Measurements from ENCODE around the gene DNAJB2.
"Not testable (repeated sequence)": the region's sequence is repeated elsewhere in the genome, so short reads cannot be mapped to it uniquely, and the experiment has no call there.

The DNAJB2 gene

DNA sequence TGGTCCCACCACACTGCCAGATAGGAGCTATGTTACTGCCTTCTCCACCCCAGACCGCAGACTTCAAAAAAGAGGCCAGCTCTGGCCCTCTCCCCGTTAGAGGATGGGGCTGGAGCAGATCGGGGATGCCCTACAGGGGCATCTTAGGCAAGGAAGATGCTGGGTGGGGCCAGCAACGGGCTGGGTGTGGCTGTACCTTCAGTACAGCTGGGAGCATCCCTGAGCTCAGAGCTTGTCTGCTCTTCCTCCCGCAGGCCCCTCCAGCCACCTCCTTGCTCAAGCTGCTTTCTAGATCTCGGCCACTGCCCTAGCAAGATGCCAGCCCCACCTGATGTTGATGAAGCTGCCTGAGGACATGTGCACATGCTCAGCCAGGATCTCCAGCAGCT lies 20.2 kb downstream of the DNAJB2 start:
- Mint-ChIP-seq H3K4me1 (peaks cover 48% of the 10 kb centered on the region), H3K27ac (no peak overlapping the region), H3K27me3 (peaks cover 32% of the 10 kb centered on the region)

DNA sequence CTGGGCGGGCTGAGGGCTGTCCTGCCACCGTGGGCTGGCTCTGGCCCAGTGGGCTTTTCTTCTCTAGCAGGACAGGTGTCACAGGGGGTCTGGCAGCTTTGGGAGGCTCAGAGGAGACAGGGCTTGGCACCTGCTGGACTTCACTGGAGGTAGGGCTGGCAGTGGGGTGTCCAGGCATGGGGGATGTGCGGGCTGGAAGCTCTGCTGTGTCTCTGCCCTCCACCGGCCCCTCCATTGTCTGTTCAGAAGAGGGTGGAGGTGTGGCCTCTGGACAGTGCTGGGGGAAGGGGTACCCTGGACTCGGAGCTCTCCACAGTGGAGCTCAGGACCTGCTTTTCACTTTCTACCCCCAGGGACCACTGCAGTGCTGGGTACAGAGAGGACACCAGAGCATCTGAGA lies 20.9 kb downstream of the DNAJB2 start:
- ATAC-seq (no peak), DNase-seq (no peak)
- Mint-ChIP-seq H3K4me1 (peaks cover 43% of the 10 kb centered on the region), H3K27ac (no peak overlapping the region), H3K4me3 (no peak overlapping the region), H3K9me3 (no peaks in the 10 kb centered on the region), H3K27me3 (peaks cover 39% of the 10 kb centered on the region)

More for the DNA sequence above, 20.2 kb downstream of the DNAJB2 start:
- DNase-seq (no peak), ATAC-seq (no peak)
- Mint-ChIP-seq H3K4me3 (peak overlapping the region in 1 of 2 donors; percentile 65), H3K9me3 (no peaks in the 10 kb centered on the region)

DNA sequence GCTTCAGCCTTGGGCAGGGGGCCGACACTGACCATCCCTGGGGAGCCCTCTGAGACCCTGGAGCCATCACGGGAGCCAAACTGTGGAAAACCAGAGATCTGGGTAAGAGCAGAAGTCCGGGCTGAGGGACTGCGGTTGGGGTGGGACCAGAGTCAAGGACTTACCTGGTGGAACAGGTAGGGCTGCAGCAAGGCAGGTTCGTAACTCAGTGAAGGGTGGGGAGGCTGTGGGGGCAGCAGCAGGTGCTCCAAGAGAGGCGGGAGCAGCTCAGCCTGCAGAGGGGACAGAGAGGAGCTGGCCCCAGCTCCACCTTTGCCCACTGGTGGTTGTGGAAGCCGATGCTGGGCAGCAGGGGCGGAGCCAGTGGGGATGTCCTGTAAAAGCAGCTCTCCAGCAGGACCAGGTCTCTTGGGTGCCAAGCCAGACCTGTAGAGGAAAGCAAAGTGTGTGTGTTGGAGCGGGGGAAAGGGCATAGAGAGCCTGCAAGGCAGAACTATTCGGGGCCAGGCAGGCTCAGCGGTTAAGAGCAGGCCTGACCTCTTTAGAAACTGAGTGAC lies 23.3 kb downstream of the DNAJB2 start:
- Mint-ChIP-seq H3K9me3 (no peaks in the 10 kb centered on the region), H3K4me1 (peaks cover 21% of the 10 kb centered on the region), H3K27ac (no peak overlapping the region), H3K4me3 (no peak overlapping the region), H3K27me3 (peaks cover 62% of the 10 kb centered on the region)
- DNase-seq, result no peak
- ATAC-seq, result no peak

DNA sequence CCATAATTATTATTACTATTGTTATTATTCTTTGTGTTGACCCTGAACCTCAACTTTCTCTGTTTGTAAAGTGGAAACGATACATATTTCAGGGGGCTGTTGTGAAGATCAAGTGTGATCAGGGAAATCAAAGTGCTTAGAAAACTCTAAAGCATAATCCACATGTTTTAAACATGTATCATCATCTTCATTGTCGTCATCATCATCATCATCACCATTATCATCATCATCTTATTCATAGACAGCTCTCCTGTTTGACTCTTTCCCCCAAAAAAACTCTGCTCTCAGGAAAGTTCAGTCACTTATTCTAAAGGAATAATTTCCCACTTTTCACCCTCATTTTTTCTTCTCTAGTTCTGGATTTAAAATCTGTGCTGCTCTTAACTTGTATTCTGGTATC lies 25.1 kb downstream of the DNAJB2 start:
- H3K4me3 Mint-ChIP-seq, result no peak overlapping the region
- no peaks in the 10 kb centered on the region for H3K9me3 Mint-ChIP-seq
- no peak for DNase-seq
- ATAC-seq, result no peak
- H3K4me1 Mint-ChIP-seq, result peaks cover 9% of the 10 kb centered on the region
- no peak overlapping the region for H3K27ac Mint-ChIP-seq
- H3K27me3 Mint-ChIP-seq, result peaks cover 79% of the 10 kb centered on the region

DNA sequence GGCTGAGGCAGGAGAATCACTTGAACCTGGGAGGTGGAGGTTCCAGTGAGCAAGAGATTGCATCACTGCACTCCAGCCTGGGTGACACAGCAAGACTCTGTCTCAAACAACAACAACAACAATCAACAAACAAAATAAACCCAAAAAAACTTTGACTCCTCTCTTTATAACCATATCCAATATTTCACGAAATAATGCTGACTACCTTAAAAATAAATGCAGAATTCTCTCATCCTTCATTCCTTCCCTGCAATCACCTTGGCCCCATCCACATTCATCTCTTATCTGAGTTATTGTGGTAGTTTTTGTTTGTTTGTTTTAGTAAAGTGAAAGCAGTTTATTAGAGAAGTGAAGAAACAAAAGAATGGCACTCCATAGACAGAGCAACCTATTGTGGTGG lies 26.9 kb downstream of the DNAJB2 start:
- ATAC-seq, result no peak
- H3K27ac Mint-ChIP-seq, result no peak overlapping the region
- peaks cover 84% of the 10 kb centered on the region for H3K27me3 Mint-ChIP-seq
- peaks cover 0 to 4% of the 10 kb centered on the region in 2 donors for H3K9me3 Mint-ChIP-seq
- peaks cover 4% of the 10 kb centered on the region for H3K4me1 Mint-ChIP-seq
- no peak for DNase-seq
- H3K4me3 Mint-ChIP-seq, result no peak overlapping the region

DNA sequence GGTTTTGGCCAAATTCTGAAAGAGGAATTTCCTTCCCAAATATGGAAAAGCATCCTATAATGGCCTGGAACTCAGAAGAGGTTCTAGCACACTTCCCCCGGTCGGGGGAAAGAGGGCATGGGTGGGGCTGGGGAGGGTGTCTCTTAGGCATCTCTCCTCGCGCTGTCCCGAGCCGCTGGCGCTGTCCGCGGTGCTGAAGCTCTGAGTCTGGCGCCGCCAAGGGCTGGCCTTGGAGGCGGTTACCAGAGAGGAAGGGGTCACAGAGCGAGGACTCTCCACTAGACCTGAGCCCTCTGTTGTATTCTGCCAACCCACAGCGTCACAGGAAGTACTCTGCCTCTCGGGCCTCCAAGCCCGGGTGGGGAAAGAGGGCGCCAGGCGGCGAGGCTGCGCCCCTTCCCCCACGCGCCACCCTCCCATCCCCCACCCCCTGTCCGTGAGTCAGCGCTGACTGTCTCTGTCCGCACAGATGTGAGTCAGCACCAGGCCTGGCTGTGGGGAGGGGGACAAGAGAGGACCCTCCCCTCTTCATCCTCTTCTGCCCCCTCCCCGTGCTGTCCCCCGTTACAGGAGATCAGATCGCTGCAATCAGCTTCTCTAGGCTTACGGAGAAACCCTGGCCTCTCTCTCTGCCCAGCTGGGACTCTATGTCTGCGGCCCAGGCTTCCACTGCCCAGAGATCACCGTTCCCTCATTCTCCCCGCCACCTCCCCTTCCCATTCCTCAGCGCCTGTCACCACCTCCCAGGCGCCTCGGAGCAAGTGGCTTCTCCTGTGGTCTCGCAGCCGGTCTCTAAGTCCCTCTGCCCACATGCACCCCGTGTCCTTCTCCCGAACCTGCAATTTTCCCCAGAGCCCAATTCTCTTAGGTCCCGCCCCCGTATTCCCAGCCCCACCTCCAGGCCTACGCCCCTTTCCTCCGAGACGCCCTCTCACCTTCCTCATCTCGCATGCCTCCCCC lies 29.3 kb downstream of the DNAJB2 start:
- ATAC-seq (peak; percentile 83), DNase-seq (peak; percentile 62 to 73)
- Mint-ChIP-seq H3K4me1 (peaks cover 4% of the 10 kb centered on the region), H3K27ac (no peak overlapping the region), H3K27me3 (peaks cover 73% of the 10 kb centered on the region), H3K9me3 (peaks cover 3 to 4% of the 10 kb centered on the region in 2 donors), H3K4me3 (no peak overlapping the region)

DNA sequence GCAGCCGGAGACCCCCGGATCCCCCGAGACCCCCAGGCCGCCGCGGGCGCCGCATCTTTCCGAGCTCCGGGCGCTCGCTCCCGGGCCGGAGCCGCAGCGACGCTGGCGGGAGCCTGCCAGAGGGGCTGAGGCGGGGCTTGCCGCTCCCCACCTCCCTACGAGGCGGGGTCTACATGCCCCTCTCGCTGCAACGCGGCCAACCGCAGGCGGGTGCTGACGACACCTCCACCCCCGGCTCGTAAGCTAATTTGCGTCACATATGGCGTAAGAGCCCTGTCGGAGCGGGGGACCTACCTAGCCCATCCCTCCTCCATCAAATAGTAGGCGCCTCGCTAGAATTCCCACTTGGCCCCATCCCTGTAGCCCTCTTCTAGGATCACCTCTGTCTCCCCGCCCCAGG lies 30.1 kb downstream of the DNAJB2 start, which contains the start of gene PTPRN:
PTPRN (minus strand) TSS at position 124 of the 400 bp plus-strand sequence; CDS start at position 55, 69 bp downstream.
- no peak within 1 kb of the TSS for H3K27ac Mint-ChIP-seq
- H3K4me1 Mint-ChIP-seq, result peaks cover 4% of the 10 kb centered on the region
- DNase-seq (no peak), ATAC-seq (no peak)
- peaks cover 72% of the 10 kb centered on the region for H3K27me3 Mint-ChIP-seq
- no peak within 1 kb of the TSS for H3K4me3 Mint-ChIP-seq
- H3K9me3 Mint-ChIP-seq, result peaks cover 4 to 7% of the 10 kb centered on the region in 2 donors

DNA sequence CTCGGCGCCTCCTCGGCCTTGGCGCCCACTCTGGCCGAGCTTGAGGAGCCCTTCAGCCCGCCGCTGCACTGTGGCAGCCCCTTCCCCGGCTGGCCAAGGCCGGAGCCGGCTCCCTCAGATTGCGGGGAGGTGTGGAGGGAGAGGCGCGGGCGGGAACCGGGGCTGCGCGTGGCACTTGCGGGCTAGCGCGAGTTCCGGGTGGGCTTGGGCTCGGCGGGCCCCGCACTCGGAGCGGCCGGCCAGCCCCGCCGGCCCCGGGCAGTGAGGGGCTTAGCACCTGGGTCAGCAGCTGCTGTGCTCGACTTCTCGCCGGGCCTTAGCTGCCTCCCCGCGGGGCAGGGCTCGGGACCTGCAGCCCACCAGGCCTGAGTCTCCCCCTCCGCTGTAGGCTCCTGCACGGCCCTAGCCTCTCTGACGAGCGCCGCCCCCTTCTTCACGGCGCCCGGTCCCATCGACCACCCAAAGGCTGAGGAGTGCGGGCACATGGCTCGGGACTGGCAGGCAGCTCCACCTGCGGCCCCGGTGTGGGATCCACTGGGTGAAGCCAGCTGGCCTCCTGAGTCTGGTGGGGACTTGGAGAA lies 33.6 kb downstream of the DNAJB2 start:
- not testable (repeated sequence) for H3K27ac Mint-ChIP-seq, H3K4me3 Mint-ChIP-seq, ATAC-seq, H3K4me1 Mint-ChIP-seq, DNase-seq, H3K9me3 Mint-ChIP-seq
- peaks cover 39% of the 10 kb centered on the region for H3K27me3 Mint-ChIP-seq

DNA sequence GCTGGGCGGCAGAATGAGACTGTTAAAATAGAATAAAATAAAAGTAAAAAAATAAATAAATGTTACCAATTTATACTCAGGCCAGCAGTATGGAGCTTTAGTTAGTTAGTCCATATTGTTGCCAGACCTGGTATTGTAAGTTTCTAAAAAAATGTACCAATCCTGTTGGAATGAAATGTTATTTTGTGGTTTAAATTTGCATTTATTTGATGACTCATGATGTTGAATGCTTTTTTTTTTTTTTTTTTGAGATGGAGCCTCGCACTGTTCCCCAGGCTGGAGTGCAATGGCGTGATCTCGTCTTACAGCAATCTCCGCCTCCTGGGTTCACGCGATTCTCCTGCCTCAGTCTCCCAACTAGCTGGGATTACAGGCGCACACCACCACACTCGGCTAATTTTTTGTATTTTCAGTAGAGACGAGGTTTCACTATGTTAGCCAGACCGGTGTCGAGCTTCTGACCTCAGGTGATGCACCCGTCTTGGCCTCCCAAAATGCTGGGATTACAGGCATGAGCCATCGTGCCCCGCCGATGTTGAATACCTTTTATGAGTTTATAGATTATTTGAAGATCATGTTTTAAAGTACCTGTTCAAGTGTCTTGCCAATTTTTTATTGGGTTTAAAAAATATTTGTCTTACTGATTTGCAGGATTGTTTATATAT lies 35.8 kb downstream of the DNAJB2 start:
- peaks cover 17% of the 10 kb centered on the region for H3K27me3 Mint-ChIP-seq
- H3K9me3 Mint-ChIP-seq, result peaks cover 4 to 7% of the 10 kb centered on the region in 2 donors
- H3K27ac Mint-ChIP-seq, result no peak overlapping the region
- ATAC-seq (no peak), DNase-seq (no peak)
- H3K4me1 Mint-ChIP-seq, result no peaks in the 10 kb centered on the region
- no peak overlapping the region for H3K4me3 Mint-ChIP-seq

DNA sequence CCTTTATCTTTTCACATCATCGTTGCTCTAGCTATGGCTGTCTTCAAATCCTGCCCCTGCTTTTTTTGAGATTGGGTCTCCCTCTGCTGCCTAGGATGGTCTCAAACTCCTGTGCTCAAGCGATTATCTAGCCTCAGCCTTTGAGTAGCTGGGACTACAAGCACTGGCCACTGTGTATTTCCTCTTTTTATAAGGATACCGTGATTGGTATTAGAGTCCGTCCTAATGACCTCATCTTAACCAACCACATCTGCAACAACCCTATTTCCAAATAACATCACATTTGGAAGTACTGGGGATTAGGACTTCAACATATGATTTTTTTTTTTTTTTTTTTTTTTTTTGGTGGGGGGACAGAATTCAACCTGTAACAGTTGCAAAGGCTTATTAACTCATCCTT lies 44.3 kb downstream of the DNAJB2 start:
- ATAC-seq, result no peak
- no peak for DNase-seq
- Mint-ChIP-seq H3K27me3 (peaks cover 60% of the 10 kb centered on the region), H3K27ac (no peak overlapping the region), H3K4me1 (peaks cover 11% of the 10 kb centered on the region), H3K9me3 (no peaks in the 10 kb centered on the region), H3K4me3 (no peak overlapping the region)

DNA sequence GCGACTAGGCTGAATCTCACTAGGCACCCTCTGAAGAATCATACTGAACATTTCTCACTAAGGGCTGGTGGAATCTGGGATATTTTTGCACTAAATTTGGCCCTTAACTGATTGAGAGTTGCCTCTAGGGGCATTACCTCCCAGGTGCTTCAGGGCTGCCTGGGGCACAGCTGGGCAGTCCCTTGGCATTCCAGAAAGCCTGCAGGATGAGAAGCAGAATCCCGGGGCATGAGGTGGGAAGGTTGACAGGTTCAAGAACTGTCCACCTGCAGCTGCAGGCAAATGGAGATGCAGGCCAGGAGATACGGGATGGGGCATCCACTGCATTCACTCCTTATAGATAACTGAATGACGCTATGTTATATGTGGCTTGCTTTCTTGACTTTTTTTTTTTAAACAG lies 46.0 kb downstream of the DNAJB2 start:
- Mint-ChIP-seq H3K27ac (no peak overlapping the region), H3K27me3 (peaks cover 75% of the 10 kb centered on the region), H3K4me3 (no peak overlapping the region), H3K4me1 (peaks cover 11% of the 10 kb centered on the region), H3K9me3 (no peaks in the 10 kb centered on the region)
- ATAC-seq (no peak), DNase-seq (no peak)

DNA sequence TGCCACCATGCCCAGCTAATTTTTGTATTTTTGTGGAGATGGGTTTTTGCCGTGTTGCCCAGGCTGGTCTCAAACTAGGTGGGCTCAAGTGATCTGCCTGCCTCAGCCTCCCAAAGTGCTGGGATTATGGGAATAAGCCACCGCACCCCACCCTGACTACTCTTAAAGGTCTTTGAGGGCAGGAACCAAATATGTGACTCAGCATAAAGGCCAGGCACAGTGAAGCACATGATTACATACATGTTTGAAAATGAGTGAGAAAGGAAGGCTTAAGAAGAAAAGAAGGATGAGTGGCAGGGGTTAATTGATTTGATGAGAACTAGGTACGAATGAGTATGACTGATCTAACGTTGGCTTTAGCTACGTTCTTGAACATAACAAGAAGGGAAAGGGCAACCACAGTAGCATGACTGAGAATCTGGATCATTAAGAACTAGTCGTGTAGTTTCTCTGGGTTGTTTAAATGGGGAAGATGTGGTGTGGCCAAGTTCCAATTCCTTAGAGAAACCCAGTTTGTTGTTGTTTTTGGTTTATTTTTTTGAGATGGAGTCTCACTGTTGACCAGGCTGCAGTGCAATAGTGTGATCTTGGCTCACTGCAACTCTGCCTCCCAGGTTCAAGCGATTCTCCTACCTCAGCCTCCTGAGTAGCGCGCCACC lies 46.6 kb downstream of the DNAJB2 start:
- DNase-seq, result no peak
- Mint-ChIP-seq H3K4me1 (peaks cover 11% of the 10 kb centered on the region), H3K27me3 (peaks cover 81% of the 10 kb centered on the region), H3K4me3 (no peak overlapping the region), H3K27ac (no peak overlapping the region), H3K9me3 (no peaks in the 10 kb centered on the region)
- ATAC-seq, result no peak

DNA sequence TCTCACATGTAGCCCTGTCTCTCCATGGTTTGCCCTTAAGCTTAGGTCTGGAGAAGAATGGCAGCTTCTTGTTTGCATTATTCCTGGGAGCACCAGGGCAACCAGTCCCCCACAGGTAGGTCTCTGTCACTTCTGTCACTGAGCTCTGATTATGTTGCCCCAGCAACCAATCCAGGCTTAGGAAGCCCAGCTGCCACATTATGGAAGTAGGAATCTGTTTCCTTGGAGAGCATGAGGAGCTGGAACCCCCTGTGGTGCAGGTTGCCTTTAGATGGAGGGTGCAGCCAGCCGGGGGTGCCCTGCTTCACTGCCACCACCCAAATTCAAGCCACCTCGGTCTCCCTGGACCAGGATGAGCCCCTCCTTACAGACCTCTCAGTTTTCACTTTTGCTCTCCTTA lies 48.6 kb downstream of the DNAJB2 start:
- H3K9me3 Mint-ChIP-seq, result peaks cover 9 to 14% of the 10 kb centered on the region in 2 donors
- H3K27me3 Mint-ChIP-seq, result peaks cover 86% of the 10 kb centered on the region
- DNase-seq, result no peak
- H3K4me1 Mint-ChIP-seq, result peaks cover 9% of the 10 kb centered on the region
- no peak overlapping the region for H3K4me3 Mint-ChIP-seq
- ATAC-seq, result no peak
- H3K27ac Mint-ChIP-seq, result no peak overlapping the region

DNA sequence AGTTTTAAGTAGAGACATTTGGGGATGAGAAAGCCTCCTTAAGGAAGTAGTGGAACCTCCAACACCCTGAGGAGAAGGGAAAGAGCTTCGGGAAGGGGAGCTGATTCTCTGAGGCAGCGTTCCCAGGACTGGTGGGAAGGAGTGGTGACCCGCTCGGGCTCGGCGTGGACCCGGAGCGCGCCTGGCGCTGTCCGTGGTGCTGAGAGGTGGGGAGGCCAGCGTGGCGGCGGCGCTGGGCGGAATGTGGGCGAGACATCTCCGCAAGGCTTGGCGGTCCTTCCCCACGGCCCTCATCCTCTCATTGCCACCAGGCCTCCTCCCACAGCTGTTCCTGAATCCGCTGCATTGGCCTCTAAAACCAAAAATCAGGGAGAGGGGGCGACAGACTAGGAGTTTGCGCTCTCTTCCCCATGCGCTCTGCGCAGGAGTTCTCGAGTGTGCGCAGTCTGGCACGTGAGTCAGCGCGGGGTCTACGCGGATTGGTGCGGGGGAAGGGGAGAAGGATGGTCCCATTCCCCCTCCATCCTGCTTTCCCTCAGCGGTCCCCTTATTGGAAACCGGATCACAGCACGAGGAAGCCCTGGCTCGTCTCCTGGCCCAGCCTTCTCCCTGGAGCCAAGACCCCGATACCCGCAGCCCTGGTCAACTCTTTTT lies 52.5 kb downstream of the DNAJB2 start:
- no peak overlapping the region for H3K4me3 Mint-ChIP-seq
- peaks cover 9% of the 10 kb centered on the region for H3K4me1 Mint-ChIP-seq
- ATAC-seq (no peak), DNase-seq (no peak)
- peaks cover 16 to 31% of the 10 kb centered on the region in 2 donors for H3K9me3 Mint-ChIP-seq
- H3K27me3 Mint-ChIP-seq, result peaks cover 97% of the 10 kb centered on the region
- no peak overlapping the region for H3K27ac Mint-ChIP-seq

DNA sequence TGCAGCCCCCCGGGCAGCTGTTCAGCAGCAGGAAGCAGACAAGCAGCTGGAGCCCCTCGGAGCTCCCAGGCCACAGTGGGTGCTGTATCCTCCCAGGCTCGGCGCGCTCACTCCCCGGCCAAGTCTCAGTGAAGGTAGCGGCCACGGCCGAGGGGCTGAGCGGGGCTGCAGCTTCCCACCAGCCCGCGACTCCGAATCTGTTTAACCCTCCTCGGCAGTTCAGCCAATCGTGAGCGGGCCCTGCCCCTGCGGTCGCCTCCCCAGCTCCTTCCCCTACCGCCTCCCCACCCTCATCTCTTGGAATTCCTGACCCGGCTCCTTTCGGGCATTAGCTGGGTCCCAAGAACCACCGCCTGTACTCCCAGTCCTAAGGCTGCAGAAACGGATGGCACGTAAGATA lies 53.4 kb downstream of the DNAJB2 start, which contains the start of gene RESP18:
RESP18 (minus strand) TSS at position 203 of the 400 bp plus-strand sequence.
- Mint-ChIP-seq H3K4me3 (no peak within 1 kb of the TSS), H3K27ac (no peak within 1 kb of the TSS), H3K9me3 (peaks cover 16 to 32% of the 10 kb centered on the region in 2 donors), H3K4me1 (peaks cover 9% of the 10 kb centered on the region), H3K27me3 (peaks cover 90% of the 10 kb centered on the region)
- ATAC-seq, result no peak
- DNase-seq, result no peak

Measured in stimulated activated naive CD8-positive, alpha-beta T cell treated with anti-CD3 and anti-CD28 coated beads, Interleukin-15, amount 100 ng/mL, for 72 hours (primary cell).